Esophagus squamous epithelium (tissue), 5 donors: ENCODE data around the gene GNB2. TPM values are rescaled to one million over a fixed set of nuclear protein-coding genes. Genes with fewer than 3 reads are reported as not detected.
"Not testable (repeated sequence)": the region's sequence is repeated elsewhere in the genome, so short reads cannot be mapped to it uniquely, and the experiment has no call there.

ENCODE experiments used
- DNase-seq: peaks from one replicate; lab custom pipeline; 2025; lab: John Stamatoyannopoulos, UW
- H3K27ac ChIP-seq, 4 donors: fragments of 200-600 bp; sonication (generic); one replicate each; pipeline ENCODE4 v1.5.1; 2016 to 2019; ENCODE audit warnings: mild to moderate bottlenecking in 1 of 4
- H3K27me3 ChIP-seq, 4 donors: fragments of 200-600 bp; sonication (generic); 1 replicate in 3 of 4; 2 replicates in 1 of 4; pipeline versions ENCODE4 v1.5.1 to v1.6.0; 2017 to 2021; ENCODE audit warnings: antibody characterized with exemption in 1 of 4
- H3K36me3 ChIP-seq, 3 donors: fragments of 200-600 bp; sonication (generic); one replicate each; pipeline ENCODE4 v1.5.1; 2016 to 2019
- H3K4me1 ChIP-seq, 3 donors: fragments of 200-600 bp; sonication (generic); one replicate each; pipeline ENCODE4 v1.5.1; 2017 to 2019
- H3K4me3 ChIP-seq, 4 donors: fragments of 200-600 bp; sonication (generic); 1 replicate in 3 of 4; 2 replicates in 1 of 4; pipeline ENCODE4 v1.5.1; 2016 to 2019; ENCODE audit warnings: mild to moderate bottlenecking in 2 of 4, moderate library complexity in 1 of 4
- H3K9me3 ChIP-seq, 3 donors: fragments of 200-600 bp; sonication (generic); one replicate each; pipeline ENCODE4 v1.5.1; 2016 to 2019
- POLR2A ChIP-seq, 4 donors: fragments of 450-650 bp; IDR thresholded peaks; one replicate each; pipeline ENCODE4 v1.6.1; 2017; ENCODE audit warnings: antibody characterized with exemption in 4 of 4, mild to moderate bottlenecking in 4 of 4, moderate library complexity in 3 of 4
- WGBS, 2 donors: methylation state at CpG; one replicate each; pipeline ENCODE4 v1.1.5; 2018; 5-methylcytosine and 5-hydroxymethylcytosine counted together
- intact Hi-C: fragments of 100-400 bp; cut with DNase I; formaldehyde crosslinking; loops from one replicate; pipeline ENCODE4 v1.15.0; 2022
- total RNA-seq, 4 donors: library from RNA; depleted of rRNA; stranded (reverse); fragments of >200 nt; gene quantifications; one replicate each; pipeline ENCODE4 v1.1.0, GENCODE V29; 2016
- TF ChIP-seq, protein P1 (sequence below), 6 experiments: fragments of 450-650 bp in 4 of 6; fragments of 200-600 bp in 2 of 6; sonication (generic) in 2 of 6; IDR thresholded peaks; one replicate each; pipeline ENCODE4 v1.5.1; 2016 to 2019; ENCODE audit warnings: antibody characterized with exemption in 6 of 6, mild to moderate bottlenecking in 4 of 6, moderate library complexity in 4 of 6
- donor health status: DM: yes; HTN: yes; CAD: no.

The GNB2 gene
- total RNA-seq, 4 donors from 2014 or later, result 186 to 306 (median 226) TPM

GRCh38 chr7:100649826-100650565 lies 23.5 kb upstream of the GNB2 start:
- H3K4me1 ChIP-seq, result no peaks in the 10 kb centered on the region
- H3K27me3 ChIP-seq, result peaks cover 0 to 81% (median 3%) of the 10 kb centered on the region in 4 donors
- H3K4me3 ChIP-seq, result no peak overlapping the region
- WGBS, 2 donors, result 63 to 83% methylated on average over 6 to 12 of the region's 15 CpGs
- DNase-seq, result no peak
- no peak for TF ChIP-seq POLR2A (IDR thresholded peaks at IDR 0.05)
- TF ChIP-seq, protein P1, sequence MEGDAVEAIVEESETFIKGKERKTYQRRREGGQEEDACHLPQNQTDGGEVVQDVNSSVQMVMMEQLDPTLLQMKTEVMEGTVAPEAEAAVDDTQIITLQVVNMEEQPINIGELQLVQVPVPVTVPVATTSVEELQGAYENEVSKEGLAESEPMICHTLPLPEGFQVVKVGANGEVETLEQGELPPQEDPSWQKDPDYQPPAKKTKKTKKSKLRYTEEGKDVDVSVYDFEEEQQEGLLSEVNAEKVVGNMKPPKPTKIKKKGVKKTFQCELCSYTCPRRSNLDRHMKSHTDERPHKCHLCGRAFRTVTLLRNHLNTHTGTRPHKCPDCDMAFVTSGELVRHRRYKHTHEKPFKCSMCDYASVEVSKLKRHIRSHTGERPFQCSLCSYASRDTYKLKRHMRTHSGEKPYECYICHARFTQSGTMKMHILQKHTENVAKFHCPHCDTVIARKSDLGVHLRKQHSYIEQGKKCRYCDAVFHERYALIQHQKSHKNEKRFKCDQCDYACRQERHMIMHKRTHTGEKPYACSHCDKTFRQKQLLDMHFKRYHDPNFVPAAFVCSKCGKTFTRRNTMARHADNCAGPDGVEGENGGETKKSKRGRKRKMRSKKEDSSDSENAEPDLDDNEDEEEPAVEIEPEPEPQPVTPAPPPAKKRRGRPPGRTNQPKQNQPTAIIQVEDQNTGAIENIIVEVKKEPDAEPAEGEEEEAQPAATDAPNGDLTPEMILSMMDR (IDR thresholded peaks at IDR 0.05), result no peak
- no peaks in the 10 kb centered on the region for H3K9me3 ChIP-seq
- no peaks in the 10 kb centered on the region for H3K36me3 ChIP-seq
- intact Hi-C loops, result no loop called here
- H3K27ac ChIP-seq, result no peak overlapping the region

DNA sequence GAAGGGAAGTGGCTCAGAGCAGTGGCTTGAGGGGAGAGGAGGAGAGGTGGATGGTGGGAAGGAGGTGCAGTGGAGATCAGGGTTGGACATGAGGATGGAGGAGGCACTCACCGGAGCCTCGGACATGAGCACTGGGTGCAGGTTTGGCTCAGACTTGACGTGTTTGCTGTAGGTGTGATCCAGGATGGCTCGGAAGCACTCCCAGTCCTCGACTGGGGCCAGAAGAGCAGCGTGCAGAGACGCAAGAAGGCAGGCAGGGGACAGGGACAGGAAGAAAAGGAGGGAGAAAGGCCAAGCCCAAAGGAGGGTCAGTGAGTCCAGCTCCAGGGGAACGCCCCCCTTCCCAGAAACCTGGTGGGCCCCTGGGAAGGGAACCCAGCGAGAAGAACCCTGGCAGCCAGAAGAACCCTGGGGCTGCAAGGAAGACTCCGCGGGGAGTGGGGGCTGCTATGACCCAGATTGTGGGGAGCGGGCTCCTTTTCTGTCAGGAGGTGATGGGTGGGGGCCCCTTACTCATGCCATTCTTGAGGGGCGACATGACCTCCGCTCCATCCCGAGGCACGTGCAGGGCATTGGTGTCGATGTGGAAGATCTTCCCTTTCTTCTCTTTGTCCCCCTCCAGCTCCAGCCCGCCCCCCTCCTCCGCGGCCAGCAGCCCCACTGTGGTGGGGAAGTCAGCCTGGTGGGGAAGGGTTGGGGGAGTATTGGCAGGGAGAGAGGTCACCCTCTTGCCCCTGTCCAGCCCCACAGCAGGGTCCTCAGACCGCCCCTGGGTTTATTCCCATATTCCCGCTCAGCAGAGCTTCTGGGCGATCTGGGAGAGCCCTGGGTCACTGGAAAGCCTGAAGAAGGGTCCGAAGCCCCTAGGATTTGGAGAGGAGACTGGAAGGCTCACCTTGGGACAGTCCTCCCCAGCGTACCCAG lies 18.4 kb upstream of the GNB2 start:
- H3K4me3 ChIP-seq, result no peak overlapping the region
- H3K27ac ChIP-seq, result no peak overlapping the region
- TF ChIP-seq, protein P1 (IDR thresholded peaks at IDR 0.05), result no peak
- no peak for TF ChIP-seq POLR2A (IDR thresholded peaks at IDR 0.05)
- H3K4me1 ChIP-seq, result peaks cover 0 to 14% (median 8%) of the 10 kb centered on the region in 3 donors
- peaks cover 0 to 6% (median 0%) of the 10 kb centered on the region in 3 donors for H3K9me3 ChIP-seq
- no peak for DNase-seq
- intact Hi-C loops, result no loop called here
- no peaks in the 10 kb centered on the region for H3K36me3 ChIP-seq
- peaks cover 0 to 77% (median 19%) of the 10 kb centered on the region in 4 donors for H3K27me3 ChIP-seq
- 51 to 69% methylated on average over 16 to 19 of the region's 25 CpGs for WGBS, 2 donors

DNA sequence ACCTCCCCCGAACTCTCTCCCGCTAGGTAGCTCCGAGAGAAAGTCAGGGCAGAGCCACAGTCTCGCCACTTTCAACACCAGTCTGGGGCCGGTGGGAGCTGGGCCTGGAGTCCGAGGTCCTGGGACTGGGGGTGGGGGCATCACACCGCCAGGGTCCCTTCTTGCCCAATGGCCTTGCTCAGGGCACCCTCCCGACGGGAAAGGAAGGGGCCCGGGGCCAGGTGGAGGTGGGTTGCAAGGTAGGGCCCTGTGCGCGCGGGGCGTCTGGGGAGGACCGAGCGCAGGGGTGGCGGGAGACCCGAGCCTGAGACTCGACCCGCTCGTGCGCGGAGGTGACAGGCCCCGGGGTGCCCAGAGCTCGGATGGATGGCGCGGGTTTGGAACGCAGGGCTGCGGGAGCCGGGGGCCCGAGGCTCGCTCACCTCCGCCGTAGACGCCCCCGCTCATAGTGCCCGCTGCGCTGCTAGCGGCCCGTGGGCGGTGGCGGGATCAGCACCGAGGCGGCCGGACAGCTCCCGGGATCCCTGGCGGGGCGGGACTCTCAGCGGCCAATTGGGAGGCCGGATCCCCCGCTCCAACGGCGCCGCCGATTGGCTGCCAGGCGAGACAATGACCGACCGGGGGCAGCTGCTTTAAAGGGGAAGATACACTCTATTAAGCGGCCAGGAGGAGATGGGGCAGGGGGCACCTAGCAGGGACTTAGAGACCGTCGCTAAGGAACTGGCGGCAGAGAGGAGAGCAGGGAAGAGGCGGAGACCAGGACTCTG lies 17.4 kb upstream of the GNB2 start, which contains the start of gene ACTL6B:
Gene ACTL6B, minus strand, starts transcription at position 541 of the 767 bp plus-strand sequence. Its CDS starts 94 bp downstream, at position 447.
- WGBS, 2 donors, result 16 to 21% methylated on average over 11 to 14 of the region's 63 CpGs

GRCh38 chr7:100662194-100662776 lies 11.3 kb upstream of the GNB2 start:
- H3K36me3 ChIP-seq, H3K9me3 ChIP-seq, DNase-seq, intact Hi-C loops, H3K27ac ChIP-seq, H3K4me3 ChIP-seq: not testable (repeated sequence)
- 54 to 65% methylated on average over 10 to 12 of the region's 12 CpGs for WGBS, 2 donors
- Histone ChIP-seq H3K4me1 (peaks cover 0 to 12% (median 8%) of the 10 kb centered on the region in 3 donors), H3K27me3 (peaks cover 0 to 19% (median 0%) of the 10 kb centered on the region in 4 donors)

More for the DNA sequence above, 17.4 kb upstream of the GNB2 start, which contains the start of gene ACTL6B:
- H3K4me1 ChIP-seq, result peaks cover 0 to 14% (median 8%) of the 10 kb centered on the region in 3 donors
- DNase-seq, result no peak
- no peaks in the 10 kb centered on the region for H3K36me3 ChIP-seq
- H3K27me3 ChIP-seq, result peaks cover 0 to 72% (median 19%) of the 10 kb centered on the region in 4 donors
- TF ChIP-seq, protein P1 (IDR thresholded peaks at IDR 0.05), result no peak
- no peak for TF ChIP-seq POLR2A (IDR thresholded peaks at IDR 0.05)
- no peak within 1 kb of the TSS for H3K27ac ChIP-seq
- no peak within 1 kb of the TSS for H3K4me3 ChIP-seq
- peaks cover 0 to 6% (median 0%) of the 10 kb centered on the region in 3 donors for H3K9me3 ChIP-seq
- intact Hi-C loops, result no loop called here
